CD4-positive, alpha-beta T cell treated with Interleukin-17A for 4 hours (primary cell): ENCODE results near the gene SNED1.

ENCODE experiments used
- DNase-seq: peaks from one replicate; pipeline ENCODE4 v3.0.0-alpha.2; 2020; ENCODE audit warnings: mixed read lengths

SNED1 gene

GRCh38 chr2:241110607-241111439, 112.4 kb downstream of the SNED1 start:
- DNase-seq = peak; percentile 23

GRCh38 chr2:241111440-241111805, 113.0 kb downstream of the SNED1 start:
- DNase-seq = peak; percentile 53

- no peak for DNase-seq
Observed at GRCh38 chr2:241112046-241112445, 113.6 kb downstream of the SNED1 start.

GRCh38 chr2:241112592-241112991, 114.2 kb downstream of the SNED1 start:
- peak; percentile 53 for DNase-seq

GRCh38 chr2:241114836-241115235, 116.4 kb downstream of the SNED1 start:
- DNase-seq = no peak

GRCh38 chr2:241115361-241115760, 116.9 kb downstream of the SNED1 start:
- no peak for DNase-seq

- DNase-seq = no peak
Observed at GRCh38 chr2:241116606-241117560, 118.5 kb downstream of the SNED1 start.

- no peak for DNase-seq
Observed at GRCh38 chr2:241118737-241119505, 120.5 kb downstream of the SNED1 start.

- no peak for DNase-seq
Observed at GRCh38 chr2:241120440-241120839, 122.0 kb downstream of the SNED1 start.

- no peak for DNase-seq
Observed at GRCh38 chr2:241121008-241121407, 122.6 kb downstream of the SNED1 start.

GRCh38 chr2:241122376-241123002, 124.1 kb downstream of the SNED1 start:
- DNase-seq = no peak

- peak; percentile 65 for DNase-seq
Observed at GRCh38 chr2:241123816-241124536, 125.6 kb downstream of the SNED1 start.

GRCh38 chr2:241125626-241126025, 127.2 kb downstream of the SNED1 start:
- no peak for DNase-seq

GRCh38 chr2:241126201-241126611, 127.8 kb downstream of the SNED1 start:
- DNase-seq = no peak

GRCh38 chr2:241126771-241127202, 128.4 kb downstream of the SNED1 start:
- no peak for DNase-seq

- DNase-seq = no peak
Observed at GRCh38 chr2:241128266-241128665, 129.8 kb downstream of the SNED1 start.

- no peak for DNase-seq
Observed at GRCh38 chr2:241129086-241129871, 130.9 kb downstream of the SNED1 start.

- no peak for DNase-seq
Observed at GRCh38 chr2:241130316-241130715, 131.9 kb downstream of the SNED1 start.

GRCh38 chr2:241131531-241131930, 133.1 kb downstream of the SNED1 start:
- no peak for DNase-seq

- no peak for DNase-seq
Observed at GRCh38 chr2:241132538-241133435, 134.4 kb downstream of the SNED1 start.
